Body of pancreas (tissue), 4 donors: ENCODE data around the gene SCGN.

Experiments used
- POLR2A ChIP-seq, 3 donors: fragments of 450-650 bp; IDR thresholded peaks; one replicate each; pipeline ENCODE4 v1.6.1; 2016; ENCODE audit warnings: antibody characterized with exemption in 3 of 3, mild to moderate bottlenecking in 2 of 3
- TF ChIP-seq, protein P1 (sequence below), 7 experiments: fragments of 450-650 bp in 4 of 7; fragments of 200-600 bp in 3 of 7; sonication (generic) in 3 of 7; IDR thresholded peaks; one replicate each; pipeline ENCODE4 v1.5.1; 2016 to 2019; ENCODE audit warnings: antibody characterized with exemption in 7 of 7

DNA sequence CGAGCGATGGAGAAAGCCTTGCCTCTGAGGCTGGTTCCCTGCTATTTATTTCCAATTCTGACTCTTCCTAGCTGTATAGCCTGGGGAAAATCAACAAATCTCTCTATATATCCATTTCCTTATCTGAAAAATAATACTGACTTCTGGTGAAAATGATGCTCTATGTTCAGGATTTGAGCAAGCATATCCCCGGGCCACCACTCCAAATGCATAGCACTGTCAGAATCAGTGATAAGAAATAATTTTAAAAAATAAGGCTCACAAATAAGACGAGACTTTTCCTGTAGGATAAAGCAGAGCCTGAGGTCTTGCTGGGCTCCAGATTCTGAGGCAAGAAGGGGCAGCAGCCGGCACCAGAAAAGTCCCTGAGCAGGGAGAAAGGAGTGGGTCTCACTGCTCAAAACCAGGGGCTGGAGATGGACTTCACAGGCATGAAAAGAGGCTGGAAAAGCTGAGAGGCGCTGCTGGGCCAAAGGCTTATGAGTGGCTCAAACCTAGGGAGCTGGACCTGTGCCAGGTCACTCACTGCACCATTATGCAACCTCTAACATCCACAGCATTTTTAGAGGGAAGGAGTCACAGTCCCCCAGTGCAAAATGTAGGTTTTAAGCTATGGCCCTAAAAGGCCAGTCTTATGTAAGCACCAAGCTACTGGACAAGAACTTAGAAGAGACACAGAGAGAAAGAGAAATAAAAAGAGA is 54.4 kb downstream of the SCGN start:
- TF ChIP-seq, protein P1, sequence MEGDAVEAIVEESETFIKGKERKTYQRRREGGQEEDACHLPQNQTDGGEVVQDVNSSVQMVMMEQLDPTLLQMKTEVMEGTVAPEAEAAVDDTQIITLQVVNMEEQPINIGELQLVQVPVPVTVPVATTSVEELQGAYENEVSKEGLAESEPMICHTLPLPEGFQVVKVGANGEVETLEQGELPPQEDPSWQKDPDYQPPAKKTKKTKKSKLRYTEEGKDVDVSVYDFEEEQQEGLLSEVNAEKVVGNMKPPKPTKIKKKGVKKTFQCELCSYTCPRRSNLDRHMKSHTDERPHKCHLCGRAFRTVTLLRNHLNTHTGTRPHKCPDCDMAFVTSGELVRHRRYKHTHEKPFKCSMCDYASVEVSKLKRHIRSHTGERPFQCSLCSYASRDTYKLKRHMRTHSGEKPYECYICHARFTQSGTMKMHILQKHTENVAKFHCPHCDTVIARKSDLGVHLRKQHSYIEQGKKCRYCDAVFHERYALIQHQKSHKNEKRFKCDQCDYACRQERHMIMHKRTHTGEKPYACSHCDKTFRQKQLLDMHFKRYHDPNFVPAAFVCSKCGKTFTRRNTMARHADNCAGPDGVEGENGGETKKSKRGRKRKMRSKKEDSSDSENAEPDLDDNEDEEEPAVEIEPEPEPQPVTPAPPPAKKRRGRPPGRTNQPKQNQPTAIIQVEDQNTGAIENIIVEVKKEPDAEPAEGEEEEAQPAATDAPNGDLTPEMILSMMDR (IDR thresholded peaks at IDR 0.05): no peak
- no peak for TF ChIP-seq POLR2A (IDR thresholded peaks at IDR 0.05)
